Activated naive CD4-positive, alpha-beta T cell treated with Interleukin-2 at 50 U/mL for 16 hours (primary cell): ENCODE measurements around the gene LCN1.
"Not testable (repeated sequence)": the region's sequence is repeated elsewhere in the genome, so short reads cannot be mapped to it uniquely, and the experiment has no call there.

ENCODE experiments used
- DNase-seq: peaks from one replicate; pipeline ENCODE4 v3.0.0-alpha.2; 2020

Gene LCN1

DNA sequence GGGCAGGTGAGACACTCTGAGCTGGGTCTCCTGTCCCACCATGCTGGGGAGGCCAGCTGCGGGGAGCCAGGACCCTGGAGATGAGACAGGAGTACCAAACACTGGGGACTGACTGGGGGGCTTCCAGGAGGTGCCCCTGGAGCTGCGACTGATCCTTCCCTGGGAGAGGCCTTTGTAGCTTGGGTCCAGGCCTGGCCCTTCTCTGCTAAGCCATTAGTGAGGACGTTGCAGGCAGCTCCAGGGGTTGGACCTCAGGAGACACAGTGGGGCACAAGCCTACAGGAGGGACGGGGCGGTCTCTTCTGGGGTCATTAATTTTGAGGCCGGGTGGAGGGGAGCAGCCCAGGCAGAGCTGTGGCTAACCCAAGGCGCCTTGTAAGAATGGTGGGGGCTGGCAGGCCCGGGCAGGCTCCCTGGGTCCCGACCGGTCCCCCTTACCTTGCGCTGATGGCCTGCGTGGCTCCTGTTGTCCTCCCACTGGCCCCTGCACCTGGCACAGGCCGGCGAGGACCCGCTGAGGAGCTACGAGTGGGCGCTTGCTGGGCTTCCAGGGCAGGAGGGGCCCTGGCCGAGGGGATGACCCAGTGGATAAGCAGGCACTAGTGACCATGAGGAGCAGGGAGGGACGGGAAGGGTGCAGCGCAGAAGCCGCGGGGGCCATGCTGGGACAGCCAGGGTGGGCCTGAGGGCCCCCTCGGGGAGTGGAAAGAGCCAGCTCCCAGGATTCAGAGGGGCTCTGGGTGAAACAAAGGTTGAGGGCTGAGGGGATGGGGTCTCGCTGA lies 15.6 kb upstream of the LCN1 start:
- DNase-seq = no peak

GRCh38 chr9:135506327-135507103 lies 14.7 kb upstream of the LCN1 start:
- DNase-seq = no peak

GRCh38 chr9:135507104-135508035 lies 13.9 kb upstream of the LCN1 start:
- no peak for DNase-seq

DNA sequence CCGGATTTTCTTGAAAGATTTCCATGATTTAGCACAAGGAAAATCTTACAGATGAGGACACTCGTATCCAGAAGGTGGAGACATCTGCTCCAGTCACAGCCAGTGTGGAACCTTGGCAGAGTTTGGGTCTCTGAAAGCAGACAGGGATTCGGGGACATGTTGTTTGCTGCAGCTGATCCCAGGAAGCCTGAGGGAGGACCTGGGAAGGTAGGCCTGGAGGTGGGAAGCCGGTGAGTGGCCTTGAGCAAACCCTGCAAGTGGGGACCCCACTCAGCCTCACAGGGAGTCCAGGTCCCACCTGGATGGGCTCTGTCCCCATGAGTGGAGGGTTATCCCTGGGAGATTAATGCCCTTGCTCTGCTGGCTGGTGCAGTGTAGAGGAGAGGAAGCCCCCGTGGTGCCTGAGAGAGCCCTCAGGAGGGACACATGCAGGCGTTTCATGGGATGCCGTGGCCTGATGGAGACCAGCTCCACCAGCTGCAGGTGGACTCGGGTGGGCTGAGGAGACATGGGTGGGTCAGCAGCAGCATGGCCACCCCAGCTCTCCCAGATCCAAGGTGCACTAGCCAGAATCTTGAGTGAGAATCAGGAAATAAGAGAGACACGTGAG lies 12.9 kb upstream of the LCN1 start:
- no peak for DNase-seq

DNA sequence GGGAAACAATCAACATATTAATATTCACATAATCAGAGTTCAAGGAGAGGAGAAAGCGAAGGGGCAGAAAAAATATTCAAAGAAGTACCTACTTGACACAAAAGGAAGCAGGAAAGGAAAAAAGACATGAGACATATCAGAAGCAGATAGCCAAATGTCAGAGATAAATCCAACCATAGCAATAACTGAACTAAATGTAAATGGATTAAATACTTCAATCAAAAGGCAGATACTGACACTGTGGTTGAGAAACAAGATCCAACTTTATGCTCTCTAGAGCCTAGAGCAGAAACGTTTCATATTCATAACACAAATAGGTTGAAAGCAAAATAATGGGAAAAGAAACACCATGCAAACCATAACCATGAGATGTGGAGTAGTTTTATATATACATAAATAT lies 11.8 kb upstream of the LCN1 start:
- DNase-seq = no peak

DNA sequence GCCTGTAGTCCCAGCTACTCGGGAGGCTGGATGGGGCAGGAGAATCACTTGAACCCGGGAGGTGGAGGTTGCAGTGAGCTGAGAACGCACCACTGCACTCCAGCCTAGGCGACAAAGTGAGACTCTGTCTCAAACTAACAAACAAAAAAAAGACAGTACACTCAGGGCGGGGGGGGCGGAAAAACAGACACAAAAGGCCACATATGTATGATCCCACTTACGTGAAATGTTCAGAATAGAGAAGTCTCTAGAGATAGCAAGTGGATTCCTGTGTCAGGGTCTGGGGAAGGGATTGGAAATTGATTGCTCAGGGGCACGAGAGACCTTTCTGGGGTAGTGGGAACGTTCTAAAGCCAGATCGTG lies 9.0 kb upstream of the LCN1 start:
- DNase-seq = no peak

GRCh38 chr9:135512904-135513303 lies 8.3 kb upstream of the LCN1 start:
- DNase-seq = no peak

DNA sequence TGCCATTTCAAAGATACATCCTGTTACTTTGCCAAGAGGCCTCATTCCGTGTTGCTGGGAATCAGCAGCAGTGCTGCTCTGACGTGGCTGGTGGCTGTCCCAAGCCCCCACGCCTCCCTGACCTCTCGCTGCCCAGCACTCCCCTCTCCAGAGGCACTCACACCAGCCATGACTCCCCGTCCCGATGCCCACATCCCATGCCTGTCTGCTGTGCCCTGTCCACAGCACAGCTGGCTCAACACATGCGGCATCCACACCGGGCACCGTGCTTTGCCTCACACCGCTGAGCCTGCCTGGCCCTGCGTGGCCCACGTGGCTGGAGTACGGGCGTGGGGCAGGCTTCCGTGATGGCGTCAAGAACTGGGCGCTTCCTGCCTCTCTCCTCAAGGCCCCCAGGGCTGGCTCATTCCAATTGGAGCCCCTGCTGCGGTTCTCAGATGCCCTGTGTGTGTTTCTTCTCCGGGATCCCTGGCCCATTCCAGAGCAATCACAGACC lies 7.8 kb upstream of the LCN1 start:
- no peak for DNase-seq

GRCh38 chr9:135513906-135514305 lies 7.3 kb upstream of the LCN1 start:
- not testable (repeated sequence) for DNase-seq

- DNase-seq = no peak
These were observed 6.7 kb upstream of the LCN1 start for GRCh38 chr9:135514342-135515082.

- DNase-seq = no peak
These were observed 5.9 kb upstream of the LCN1 start for GRCh38 chr9:135515083-135515951.

- DNase-seq = no peak
These were observed 4.9 kb upstream of the LCN1 start for GRCh38 chr9:135516132-135516860.

- no peak for DNase-seq
These were observed 3.8 kb upstream of the LCN1 start for GRCh38 chr9:135517407-135517822.

DNA sequence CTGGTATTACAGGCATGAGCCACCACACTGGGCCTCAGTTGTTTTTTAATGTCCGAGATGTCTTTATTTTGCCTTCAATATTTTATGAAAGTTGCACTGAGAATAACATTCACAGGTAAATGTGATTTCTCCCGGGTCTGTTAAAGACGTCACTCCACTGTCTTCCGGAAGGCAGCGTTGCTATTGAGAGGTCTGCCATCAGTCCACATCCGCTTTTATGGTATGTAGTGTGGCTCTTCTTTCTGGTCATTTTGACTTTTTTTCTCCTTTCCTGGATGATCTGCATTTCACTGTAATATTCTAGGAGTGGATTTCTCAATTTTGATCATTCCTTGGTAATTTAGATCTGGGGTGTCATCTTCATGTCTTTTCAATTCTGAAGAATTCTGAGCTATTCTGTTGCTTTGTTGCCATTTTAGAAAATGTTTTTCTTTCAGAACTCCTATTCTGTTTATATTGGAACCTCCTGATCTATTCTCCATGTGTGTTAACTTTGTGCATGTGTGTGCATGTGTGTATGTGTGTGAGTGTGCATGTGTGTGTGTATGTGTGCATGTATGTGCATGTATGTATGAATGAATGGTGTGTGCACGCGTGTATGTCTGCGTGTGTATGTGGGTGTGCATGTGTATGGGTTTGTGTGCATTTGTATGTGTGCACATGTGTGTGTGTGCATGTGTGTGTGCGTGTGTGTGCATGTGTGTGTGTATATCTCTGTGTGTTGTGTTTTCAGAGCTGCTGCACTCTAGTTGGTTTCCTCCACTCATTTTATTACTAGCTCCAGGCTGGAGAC lies 1.9 kb upstream of the LCN1 start:
- DNase-seq = no peak

DNA sequence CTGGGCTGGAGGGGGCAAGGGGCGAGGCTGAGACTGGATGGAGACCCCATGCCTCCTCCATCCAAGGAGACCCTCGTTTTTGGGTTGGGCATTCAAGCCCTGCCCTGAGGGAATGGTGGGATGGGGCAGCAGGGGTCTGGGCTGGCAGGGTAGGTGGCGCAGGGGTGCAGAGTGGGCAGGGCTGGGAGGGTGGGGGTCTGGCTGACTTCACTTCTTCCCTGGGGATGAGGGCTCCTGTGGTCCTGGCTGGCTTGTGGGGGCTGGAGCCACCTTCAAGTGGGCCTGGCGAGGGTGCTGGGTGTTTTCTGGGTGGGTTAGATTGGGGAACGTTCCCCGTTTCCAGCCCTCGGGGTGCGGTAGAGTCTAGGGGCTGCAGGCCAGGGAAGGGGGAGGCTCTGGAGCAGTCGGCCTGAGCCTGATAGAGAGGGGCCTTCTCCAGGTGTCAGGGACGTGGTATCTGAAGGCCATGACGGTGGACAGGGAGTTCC lies 412 bp downstream of the LCN1 start:
- no peak for DNase-seq

DNA sequence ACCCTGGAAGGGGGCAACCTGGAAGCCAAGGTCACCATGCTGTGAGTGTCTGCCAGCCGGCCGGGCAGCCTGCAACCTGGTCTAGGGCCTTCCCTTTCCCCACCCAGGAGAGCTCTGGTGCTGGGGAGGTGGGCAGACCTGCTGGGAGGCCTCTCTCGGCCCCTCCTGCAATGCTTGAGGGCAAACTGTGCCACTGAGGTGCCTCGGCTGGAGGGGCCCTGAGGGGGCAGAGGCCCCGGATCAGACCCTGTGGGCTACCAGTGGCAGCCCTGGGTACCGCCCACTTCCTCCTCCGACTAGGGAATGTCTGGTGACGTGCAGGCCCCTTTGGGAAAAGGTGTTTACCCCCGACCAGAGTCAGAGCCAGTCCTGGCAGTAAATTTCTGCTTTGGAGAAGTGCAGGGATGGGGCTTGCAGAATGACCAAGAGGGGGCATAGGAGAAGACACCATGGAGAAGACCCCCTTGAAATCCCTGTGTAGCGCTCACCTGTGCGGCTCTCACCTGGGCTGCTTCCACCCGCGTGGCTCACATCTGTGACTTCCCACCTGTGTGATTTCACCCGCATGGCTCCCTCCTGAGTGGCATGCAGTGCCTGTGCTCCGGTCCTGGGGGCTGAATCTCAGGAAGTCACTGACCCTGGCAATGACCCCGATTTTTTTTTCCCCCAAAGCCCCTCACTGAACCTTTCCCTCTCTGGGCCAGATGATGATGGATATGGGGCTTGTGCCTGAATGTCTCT lies 1.1 kb downstream of the LCN1 start:
- no peak for DNase-seq

- no peak for DNase-seq
These were observed 1.7 kb downstream of the LCN1 start for GRCh38 chr9:135522931-135523330.

GRCh38 chr9:135523521-135524129 lies 2.4 kb downstream of the LCN1 start:
- DNase-seq = no peak
